Astrocyte (in vitro differentiated cells and primary cell): Measurements from ENCODE around the gene CPNE7. TPM values are rescaled to one million over a fixed set of nuclear protein-coding genes. Genes with fewer than 3 reads are reported as not detected.
A peak's percentile ranks its signal among the peaks of the same experiment; 100 is the strongest.

Source experiments
- DNase-seq: peaks from one replicate; pipeline ENCODE4 v3.0.0-alpha.2; 2010; ENCODE audit warnings: low read depth
- FAIRE-seq: peaks from 2 replicates; lab custom pipeline; 2011; peaks lifted over from hg19 to GRCh38; lab: Jason Lieb, UNC
- H2AFZ ChIP-seq: 2 replicates; pipeline ENCODE4 v1.6.0; 2012; ENCODE audit warnings: low read depth, low read length, inconsistent platforms
- H3K27ac ChIP-seq: 2 replicates; pipeline ENCODE4 v1.5.1; 2011; ENCODE audit warnings: low read depth, low read length, inconsistent platforms
- H3K27me3 ChIP-seq: 2 replicates; pipeline ENCODE4 v1.6.0; 2011; ENCODE audit warnings: low read length, inconsistent platforms; ENCODE audit not compliant: insufficient read depth
- H3K36me3 ChIP-seq: 2 replicates; pipeline ENCODE4 v1.5.1; 2011; ENCODE audit warnings: low read length, inconsistent platforms; ENCODE audit not compliant: insufficient read depth
- H3K4me1 ChIP-seq: 2 replicates; pipeline ENCODE4 v1.5.1; 2011; ENCODE audit warnings: low read length, inconsistent platforms; ENCODE audit not compliant: insufficient read depth
- H3K4me2 ChIP-seq: 2 replicates; pipeline ENCODE4 v1.6.0; 2012; ENCODE audit warnings: low read length, inconsistent platforms
- H3K4me3 ChIP-seq: 2 replicates; pipeline ENCODE4 v1.5.1; 2011; ENCODE audit warnings: low read depth, mild to moderate bottlenecking, low read length, inconsistent platforms; ENCODE audit not compliant: insufficient read depth
- H3K79me2 ChIP-seq: 2 replicates; pipeline ENCODE4 v1.6.0; 2012; ENCODE audit warnings: mild to moderate bottlenecking, low read length, inconsistent platforms; ENCODE audit not compliant: insufficient read depth
- H3K9ac ChIP-seq: 2 replicates; pipeline ENCODE4 v1.6.0; 2012; ENCODE audit warnings: mild to moderate bottlenecking, low read length, inconsistent platforms
- H3K9me3 ChIP-seq: 2 replicates; pipeline ENCODE4 v1.5.1; 2012; ENCODE audit warnings: low read depth, mild to moderate bottlenecking, low read length, inconsistent platforms; ENCODE audit not compliant: insufficient read depth
- H4K20me1 ChIP-seq: 2 replicates; pipeline ENCODE4 v1.6.0; 2012; ENCODE audit warnings: low read length, inconsistent platforms; ENCODE audit not compliant: insufficient read depth
- H3K27ac Mint-ChIP-seq: one replicate; pipeline ENCODE4 v1.8.0; 2021; ENCODE audit warnings: mild to moderate bottlenecking, mixed read lengths; ENCODE audit not compliant: unreplicated experiment
- H3K27me3 Mint-ChIP-seq: one replicate; pipeline ENCODE4 v1.8.0; 2021; ENCODE audit warnings: low read depth, mixed read lengths; ENCODE audit not compliant: unreplicated experiment
- H3K36me3 Mint-ChIP-seq: one replicate; pipeline ENCODE4 v1.8.0; 2021; ENCODE audit warnings: low read depth, mixed read lengths; ENCODE audit not compliant: unreplicated experiment
- H3K4me1 Mint-ChIP-seq: one replicate; pipeline ENCODE4 v1.8.0; 2021; ENCODE audit warnings: low read depth, mixed read lengths; ENCODE audit not compliant: unreplicated experiment
- H3K4me3 Mint-ChIP-seq: one replicate; pipeline ENCODE4 v1.8.0; 2021; ENCODE audit warnings: mild to moderate bottlenecking, moderate library complexity, mixed read lengths; ENCODE audit not compliant: unreplicated experiment
- H3K9me3 Mint-ChIP-seq: one replicate; pipeline ENCODE4 v1.8.0; 2021; ENCODE audit warnings: mild to moderate bottlenecking, mixed read lengths; ENCODE audit not compliant: unreplicated experiment
- CTCF ChIP-seq: IDR thresholded peaks from 2 replicates; pipeline ENCODE4 v1.5.1; 2011; ENCODE audit warnings: low read depth, mild to moderate bottlenecking, inconsistent platforms, low read length, moderate library complexity; ENCODE audit not compliant: insufficient read depth
- EZH2 ChIP-seq: IDR thresholded peaks from 2 replicates; pipeline ENCODE4 v1.6.1; 2012; ENCODE audit warnings: mild to moderate bottlenecking, low read length, inconsistent platforms; ENCODE audit not compliant: insufficient read depth
- total RNA-seq: library from RNA; stranded (reverse); gene quantifications from 2 replicates; pipeline ENCODE4 v1.2.1, GENCODE V29; 2021

The CPNE7 gene
- total RNA-seq, 1 donor from 2014 or later = 7.5 TPM

- no peak for FAIRE-seq
Observed at GRCh38 chr16:89579351-89579750, 3.8 kb downstream of the CPNE7 start.

DNA sequence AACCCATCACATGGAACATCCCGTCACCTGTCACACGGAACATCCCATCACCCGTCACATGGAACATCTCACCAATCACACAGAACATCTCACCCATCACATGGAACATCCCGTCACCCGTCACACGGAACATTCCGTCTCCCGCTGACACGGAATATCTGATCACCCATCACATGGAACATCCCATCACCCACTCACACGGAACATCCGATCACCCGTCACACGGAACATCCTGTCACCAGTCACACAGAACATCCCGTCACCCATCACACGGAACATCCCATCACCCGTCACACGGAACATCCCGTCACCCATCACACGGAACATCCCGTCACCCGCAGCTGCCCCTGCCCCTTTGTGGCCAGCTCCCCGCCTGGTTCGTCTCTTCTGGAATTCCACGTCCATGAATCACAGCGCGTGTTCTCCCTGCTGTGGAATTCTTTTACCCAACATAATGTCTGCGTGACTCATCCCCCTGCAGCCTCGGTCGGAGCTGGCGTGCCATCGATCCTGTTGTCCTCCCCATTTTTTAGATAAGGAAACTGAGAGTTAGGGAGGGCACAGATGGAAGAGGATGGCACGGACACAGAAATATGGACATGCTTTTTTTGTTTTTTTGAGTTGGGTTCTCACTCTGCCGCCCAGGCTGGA lies 5.6 kb downstream of the CPNE7 start:
- H3K27me3 Mint-ChIP-seq = no peaks in the 10 kb centered on the region
- Histone ChIP-seq H3K4me2 (peak overlapping the region; percentile 53), H3K27ac (peak overlapping the region; percentile 90), H4K20me1 (no peaks in the 10 kb centered on the region), H3K36me3 (no peaks in the 10 kb centered on the region), H2AFZ (no peak overlapping the region), H3K79me2 (peaks cover 5% of the 10 kb centered on the region), H3K9ac (peak overlapping the region; percentile 71), H3K9me3 (no peaks in the 10 kb centered on the region), H3K27me3 (no peaks in the 10 kb centered on the region), H3K4me3 (no peak overlapping the region), H3K4me1 (peaks cover 17% of the 10 kb centered on the region)
- no peak overlapping the region for H3K4me3 Mint-ChIP-seq
- no peak overlapping the region for H3K27ac Mint-ChIP-seq
- no peak for TF ChIP-seq CTCF
- no peak for TF ChIP-seq EZH2
- FAIRE-seq (peak; percentile 92), DNase-seq (peak; percentile 98)
- H3K4me1 Mint-ChIP-seq = peaks cover 10% of the 10 kb centered on the region
- no peaks in the 10 kb centered on the region for H3K9me3 Mint-ChIP-seq
- no peaks in the 10 kb centered on the region for H3K36me3 Mint-ChIP-seq

More at GRCh38 chr16:89579351-89579750, 3.8 kb downstream of the CPNE7 start:
- Histone ChIP-seq H4K20me1 (no peaks in the 10 kb centered on the region), H3K4me1 (peaks cover 19% of the 10 kb centered on the region), H3K4me2 (no peak overlapping the region), H3K4me3 (no peak overlapping the region), H3K36me3 (no peaks in the 10 kb centered on the region), H3K9me3 (no peaks in the 10 kb centered on the region), H3K79me2 (peaks cover 5% of the 10 kb centered on the region), H3K9ac (no peak overlapping the region), H2AFZ (no peak overlapping the region), H3K27me3 (no peaks in the 10 kb centered on the region), H3K27ac (no peak overlapping the region)
- Mint-ChIP-seq H3K4me1 (peaks cover 10% of the 10 kb centered on the region), H3K9me3 (no peaks in the 10 kb centered on the region), H3K27me3 (no peaks in the 10 kb centered on the region), H3K36me3 (no peaks in the 10 kb centered on the region), H3K4me3 (no peak overlapping the region), H3K27ac (no peak overlapping the region)
- no peak for DNase-seq
- TF ChIP-seq CTCF (no peak), EZH2 (no peak)
